Endothelial cell (in vitro differentiated cells): ENCODE results near the gene TECR. TPM values are rescaled to one million over a fixed set of nuclear protein-coding genes. Genes with fewer than 3 reads are reported as not detected.
A peak's percentile ranks its signal among the peaks of the same experiment; 100 is the strongest.

Source experiments
- DNase-seq: peaks from one replicate; pipeline ENCODE4 v3.0.0; 2021; ENCODE audit warnings: low spot score
- H3K27ac Mint-ChIP-seq: one replicate; pipeline ENCODE4 v1.8.0; 2021; ENCODE audit warnings: mixed read lengths, inconsistent platforms; ENCODE audit not compliant: unreplicated experiment
- H3K27me3 Mint-ChIP-seq: one replicate; pipeline ENCODE4 v1.8.0; 2021; ENCODE audit warnings: mild to moderate bottlenecking, moderate library complexity, mixed read lengths, inconsistent platforms; ENCODE audit not compliant: unreplicated experiment
- H3K36me3 Mint-ChIP-seq: one replicate; pipeline ENCODE4 v1.8.0; 2021; ENCODE audit warnings: mild to moderate bottlenecking, low read depth, mixed read lengths, inconsistent platforms; ENCODE audit not compliant: unreplicated experiment
- H3K4me1 Mint-ChIP-seq: one replicate; pipeline ENCODE4 v1.8.0; 2021; ENCODE audit warnings: mild to moderate bottlenecking, mixed read lengths, inconsistent platforms; ENCODE audit not compliant: unreplicated experiment
- H3K4me3 Mint-ChIP-seq: one replicate; pipeline ENCODE4 v1.8.0; 2021; ENCODE audit warnings: mild to moderate bottlenecking, mixed read lengths, inconsistent platforms; ENCODE audit not compliant: unreplicated experiment
- H3K9me3 Mint-ChIP-seq: one replicate; pipeline ENCODE4 v1.8.0; 2021; ENCODE audit warnings: mixed read lengths, inconsistent platforms; ENCODE audit not compliant: unreplicated experiment
- total RNA-seq: library from RNA; stranded (reverse); fragmentation: NEBNext Ultra II Directional; extraction: Animal tissue kit (Norgen Biotek cat#: 25700); gene quantifications from one replicate; pipeline ENCODE4 v1.2.1, GENCODE V29; 2021; ENCODE audit not compliant: unreplicated experiment
- TF ChIP-seq, protein P1 (sequence below): fragments of 200-600 bp; sonication (generic); IDR thresholded peaks from one replicate; pipeline ENCODE4 v1.5.0; 2021; ENCODE audit warnings: antibody characterized with exemption; ENCODE audit not compliant: unreplicated experiment

TECR gene
- total RNA-seq, 1 donor from 2014 or later: 116 TPM

DNA sequence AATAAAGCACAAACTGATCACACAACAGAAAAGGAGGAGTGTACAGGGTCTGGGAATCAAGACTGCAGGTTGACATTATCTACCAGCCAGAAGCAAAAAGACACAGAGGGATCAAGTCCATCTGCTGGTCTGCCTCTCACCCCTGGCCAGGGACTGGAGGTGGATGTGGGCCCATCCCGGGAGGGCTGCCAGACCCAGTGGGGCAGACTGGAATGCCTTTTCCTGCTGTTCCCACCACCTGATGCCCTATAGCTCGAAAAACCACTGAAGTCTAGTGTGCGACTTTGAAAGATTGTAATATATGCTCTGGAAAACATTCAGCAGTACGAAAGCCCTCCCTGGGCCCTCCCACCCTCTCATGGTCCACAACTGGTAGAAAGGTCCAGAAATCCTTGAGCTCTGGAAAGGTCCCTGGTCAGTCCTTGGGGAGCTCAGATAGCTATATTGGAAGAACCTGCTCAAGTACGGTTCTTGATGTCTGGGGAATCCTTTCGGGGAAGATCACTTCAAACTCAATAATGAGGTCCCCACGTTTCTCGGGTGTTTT is 13.8 kb upstream of the TECR start:
- Mint-ChIP-seq H3K4me3 (peak overlapping the region; percentile 96), H3K36me3 (peaks cover 28% of the 10 kb centered on the region), H3K27me3 (peaks cover 18% of the 10 kb centered on the region), H3K9me3 (no peaks in the 10 kb centered on the region), H3K27ac (no peak overlapping the region), H3K4me1 (peaks cover 23% of the 10 kb centered on the region)
- TF ChIP-seq, protein P1, sequence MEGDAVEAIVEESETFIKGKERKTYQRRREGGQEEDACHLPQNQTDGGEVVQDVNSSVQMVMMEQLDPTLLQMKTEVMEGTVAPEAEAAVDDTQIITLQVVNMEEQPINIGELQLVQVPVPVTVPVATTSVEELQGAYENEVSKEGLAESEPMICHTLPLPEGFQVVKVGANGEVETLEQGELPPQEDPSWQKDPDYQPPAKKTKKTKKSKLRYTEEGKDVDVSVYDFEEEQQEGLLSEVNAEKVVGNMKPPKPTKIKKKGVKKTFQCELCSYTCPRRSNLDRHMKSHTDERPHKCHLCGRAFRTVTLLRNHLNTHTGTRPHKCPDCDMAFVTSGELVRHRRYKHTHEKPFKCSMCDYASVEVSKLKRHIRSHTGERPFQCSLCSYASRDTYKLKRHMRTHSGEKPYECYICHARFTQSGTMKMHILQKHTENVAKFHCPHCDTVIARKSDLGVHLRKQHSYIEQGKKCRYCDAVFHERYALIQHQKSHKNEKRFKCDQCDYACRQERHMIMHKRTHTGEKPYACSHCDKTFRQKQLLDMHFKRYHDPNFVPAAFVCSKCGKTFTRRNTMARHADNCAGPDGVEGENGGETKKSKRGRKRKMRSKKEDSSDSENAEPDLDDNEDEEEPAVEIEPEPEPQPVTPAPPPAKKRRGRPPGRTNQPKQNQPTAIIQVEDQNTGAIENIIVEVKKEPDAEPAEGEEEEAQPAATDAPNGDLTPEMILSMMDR: no peak
- no peak for DNase-seq

DNA sequence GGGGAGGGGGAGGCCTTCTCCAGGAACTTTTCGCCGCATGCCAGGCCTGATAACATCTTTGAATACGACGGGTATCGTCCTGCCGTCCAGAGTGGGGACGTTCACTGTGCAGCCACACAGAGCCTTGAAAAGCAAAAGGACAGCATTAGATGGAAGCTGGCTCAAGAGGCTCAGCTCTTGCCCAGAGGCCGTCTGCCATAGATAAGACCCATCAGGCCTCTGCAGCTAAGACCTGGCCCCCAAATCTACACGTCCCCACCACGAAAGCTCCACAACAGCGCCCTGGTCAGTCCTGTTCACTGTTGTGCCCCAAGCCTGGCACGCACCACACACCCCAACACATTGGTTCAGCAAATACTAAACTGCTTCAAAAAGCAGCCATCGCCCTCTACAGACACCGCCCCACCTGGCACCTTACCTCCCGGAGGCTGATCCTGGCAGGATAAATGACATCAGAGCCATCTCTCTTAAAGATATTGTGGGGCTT is 13.3 kb upstream of the TECR start:
- no peak overlapping the region for H3K27ac Mint-ChIP-seq
- no peak for DNase-seq

DNA sequence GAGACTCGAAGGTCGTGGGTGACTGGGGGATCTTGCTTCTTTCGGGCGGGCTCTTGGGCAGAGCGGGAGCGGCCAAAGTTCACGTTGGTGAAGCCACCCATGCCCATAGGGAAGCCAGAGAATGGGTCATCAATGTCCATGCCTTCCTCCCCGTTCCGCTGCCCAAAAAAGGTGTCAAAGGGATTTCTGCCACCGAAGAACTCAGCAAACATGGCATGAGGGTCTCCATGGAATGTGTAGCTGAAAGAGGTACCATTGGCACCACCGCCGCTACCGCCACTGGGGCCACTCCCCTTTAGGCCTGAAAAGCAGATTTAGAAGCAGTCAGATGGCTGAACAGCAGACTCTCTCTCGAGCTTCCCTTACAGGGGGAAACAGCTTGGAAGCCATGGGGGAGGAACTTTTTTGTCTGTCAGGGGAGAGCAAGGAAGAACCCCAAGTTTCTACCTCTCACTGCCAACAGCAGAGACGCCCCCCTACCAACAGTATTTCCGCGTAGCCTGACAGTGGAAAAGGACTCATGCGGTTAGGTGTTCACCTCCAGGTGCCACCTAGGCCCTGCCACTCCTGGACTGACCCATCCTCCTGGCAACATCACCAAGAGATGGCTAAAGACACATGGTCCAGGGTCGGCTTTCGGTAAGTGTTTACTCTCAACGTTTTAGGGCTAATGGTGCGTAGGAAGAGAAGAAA is 12.5 kb upstream of the TECR start:
- peaks cover 18% of the 10 kb centered on the region for H3K27me3 Mint-ChIP-seq
- peaks cover 23% of the 10 kb centered on the region for H3K4me1 Mint-ChIP-seq
- H3K9me3 Mint-ChIP-seq: no peaks in the 10 kb centered on the region
- peak overlapping the region; percentile 96 for H3K4me3 Mint-ChIP-seq
- peaks cover 28% of the 10 kb centered on the region for H3K36me3 Mint-ChIP-seq
- no peak for DNase-seq
- H3K27ac Mint-ChIP-seq: peak overlapping the region; percentile 64
- TF ChIP-seq, protein P1: no peak

More for the DNA sequence above, 13.3 kb upstream of the TECR start:
- TF ChIP-seq, protein P1: no peak
- no peaks in the 10 kb centered on the region for H3K9me3 Mint-ChIP-seq
- H3K27me3 Mint-ChIP-seq: peaks cover 18% of the 10 kb centered on the region
- peaks cover 28% of the 10 kb centered on the region for H3K36me3 Mint-ChIP-seq
- peak overlapping the region; percentile 96 for H3K4me3 Mint-ChIP-seq
- peaks cover 23% of the 10 kb centered on the region for H3K4me1 Mint-ChIP-seq

DNA sequence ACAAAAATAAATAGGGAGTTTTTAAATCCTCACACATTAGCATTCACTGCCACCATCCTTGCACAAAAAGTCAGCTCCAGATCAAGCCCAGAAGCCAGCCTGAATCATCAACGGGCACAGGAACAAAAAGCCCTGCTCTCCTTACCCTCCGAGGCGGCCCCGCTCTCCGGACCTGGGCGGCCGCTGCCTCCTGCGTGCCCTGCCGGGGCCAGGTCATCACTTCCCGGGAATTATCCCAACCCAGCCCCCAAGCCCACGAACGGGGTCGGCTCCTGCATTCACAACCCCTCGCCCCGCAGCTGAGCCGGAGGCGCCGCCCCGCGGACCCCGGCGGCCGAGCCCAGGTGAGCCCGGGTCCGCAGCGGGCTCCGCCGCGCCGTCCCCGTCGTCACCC is 12.0 kb upstream of the TECR start:
- Mint-ChIP-seq H3K27me3 (peaks cover 18% of the 10 kb centered on the region), H3K36me3 (peaks cover 28% of the 10 kb centered on the region), H3K4me1 (peaks cover 26% of the 10 kb centered on the region), H3K4me3 (peak overlapping the region; percentile 96), H3K9me3 (no peaks in the 10 kb centered on the region), H3K27ac (peak overlapping the region; percentile 64)
- DNase-seq: no peak
- TF ChIP-seq, protein P1: no peak

DNA sequence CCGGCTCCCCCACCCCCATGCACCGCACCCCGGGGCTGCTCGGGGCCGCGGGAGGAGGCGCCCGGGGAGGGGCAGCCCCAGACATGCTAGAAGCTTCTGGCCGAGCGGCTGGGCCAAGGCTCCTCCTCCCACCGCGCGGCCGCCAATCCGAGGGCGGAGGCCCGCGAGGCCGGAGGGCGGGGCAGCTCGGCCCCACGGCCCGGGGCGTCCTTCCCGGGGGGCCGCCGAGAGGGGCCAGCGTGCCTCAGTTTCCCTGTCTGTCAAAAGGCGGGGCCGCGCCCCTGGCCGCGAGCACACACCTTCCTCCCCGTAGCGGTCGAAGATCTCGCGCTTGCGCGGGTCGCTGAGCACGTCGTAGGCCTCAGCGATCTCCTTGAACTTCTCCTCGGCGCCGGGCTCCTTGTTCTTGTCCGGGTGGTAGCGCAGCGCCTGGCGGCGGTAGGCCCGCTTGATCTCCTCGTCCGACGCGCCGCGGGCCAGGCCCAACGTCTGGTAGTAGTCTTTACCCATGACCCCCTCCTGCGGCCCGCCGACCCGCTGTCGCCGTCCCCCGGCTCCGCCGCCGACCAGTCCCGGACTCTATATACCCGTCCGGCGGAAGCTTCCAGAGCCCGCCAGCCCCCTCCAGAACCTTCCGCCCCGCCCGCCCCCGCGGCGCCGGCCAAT is 11.4 kb upstream of the TECR start, which contains the start of gene DNAJB1:
DNAJB1 (minus strand) TSS at position 558 of the 666 bp plus-strand sequence; CDS start at position 510, 48 bp downstream.
- TF ChIP-seq, protein P1: no peak
- Mint-ChIP-seq H3K4me1 (peaks cover 29% of the 10 kb centered on the region), H3K27ac (peak within 1 kb of the TSS; percentile 83), H3K36me3 (peaks cover 28% of the 10 kb centered on the region), H3K4me3 (peak within 1 kb of the TSS; percentile 96), H3K9me3 (no peaks in the 10 kb centered on the region), H3K27me3 (peaks cover 18% of the 10 kb centered on the region)
- peak; percentile 66 for DNase-seq
